ENCODE data around the gene RAB5A. TPM values are rescaled to one million over a fixed set of nuclear protein-coding genes. Genes with fewer than 3 reads are reported as not detected.

RAB5A gene
- total RNA-seq, 2 donors from 2014 or later: 74.2 to 74.9 TPM

DNA sequence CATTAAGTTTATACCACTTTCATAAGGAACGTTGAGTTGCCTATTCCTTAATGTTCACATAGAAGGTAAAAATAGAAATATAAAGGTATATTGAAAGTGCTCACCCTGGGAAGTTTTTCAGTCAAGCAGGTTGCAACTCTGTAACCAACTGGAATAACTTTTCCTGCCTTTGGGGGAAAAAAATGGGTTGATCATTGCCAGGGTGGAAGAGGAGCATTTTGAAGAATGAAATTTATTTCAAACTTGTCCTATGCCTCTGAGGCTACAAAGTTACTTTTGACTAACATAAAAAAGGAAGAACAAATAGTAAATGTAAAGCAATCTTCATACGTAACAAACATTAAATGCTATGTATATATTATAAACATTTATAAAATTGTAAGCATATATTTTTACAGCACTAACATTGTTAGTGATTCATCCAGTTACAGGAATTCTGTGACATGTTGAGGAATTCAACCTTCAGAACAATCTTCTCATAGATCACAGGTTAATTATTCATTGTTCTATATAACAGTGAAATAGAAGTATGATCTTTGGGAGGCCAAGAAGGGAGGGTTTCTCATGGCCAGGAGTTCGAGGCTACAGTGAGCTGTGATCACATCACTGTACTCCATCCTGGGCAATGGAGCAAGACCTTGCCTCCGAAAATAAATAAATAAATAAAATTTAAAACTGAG, 26.4 kb upstream of the RAB5A start:
- Mint-ChIP-seq H3K4me3 (no peak overlapping the region), H3K27me3 (ENCODE audit: insufficient read depth) (no peaks in the 10 kb centered on the region), H3K9me3 (no peaks in the 10 kb centered on the region), H3K4me1 (no peaks in the 10 kb centered on the region), H3K27ac (no peak overlapping the region), H3K36me3 (ENCODE audit: low read depth) (no peaks in the 10 kb centered on the region)
- WGBS, 2 experiments (ENCODE audit: insufficient coverage in 1 of 2, insufficient read length in 1 of 2): 87% methylated on average over 2 of the region's 4 CpGs; no CpG with 5 or more reads in 1 of the 2 experiments
- H3K4me1 ChIP-seq (ENCODE audit: control insufficient read depth, insufficient read depth, low read length): no peaks in the 10 kb centered on the region
- H3K9me3 ChIP-seq (ENCODE audit: control insufficient read depth, low read length): no peaks in the 10 kb centered on the region
- no peak for DNase-seq
- no peak overlapping the region for H3K4me3 ChIP-seq (ENCODE audit: low read length)
- H3K27me3 ChIP-seq (ENCODE audit: control insufficient read depth, insufficient read depth, low read length, poor library complexity, severe bottlenecking): no peaks in the 10 kb centered on the region
- TF ChIP-seq CTCF (conservative IDR thresholded peaks at IDR 0.05): no peak
- no peak overlapping the region for H3K27ac ChIP-seq (ENCODE audit: low read depth, low read length)
- H3K9ac ChIP-seq (ENCODE audit: extremely low read depth, low read length, poor library complexity, severe bottlenecking): no peak overlapping the region
- no peaks in the 10 kb centered on the region for H3K36me3 ChIP-seq (ENCODE audit: control insufficient read depth, insufficient read depth, low read length)

DNA sequence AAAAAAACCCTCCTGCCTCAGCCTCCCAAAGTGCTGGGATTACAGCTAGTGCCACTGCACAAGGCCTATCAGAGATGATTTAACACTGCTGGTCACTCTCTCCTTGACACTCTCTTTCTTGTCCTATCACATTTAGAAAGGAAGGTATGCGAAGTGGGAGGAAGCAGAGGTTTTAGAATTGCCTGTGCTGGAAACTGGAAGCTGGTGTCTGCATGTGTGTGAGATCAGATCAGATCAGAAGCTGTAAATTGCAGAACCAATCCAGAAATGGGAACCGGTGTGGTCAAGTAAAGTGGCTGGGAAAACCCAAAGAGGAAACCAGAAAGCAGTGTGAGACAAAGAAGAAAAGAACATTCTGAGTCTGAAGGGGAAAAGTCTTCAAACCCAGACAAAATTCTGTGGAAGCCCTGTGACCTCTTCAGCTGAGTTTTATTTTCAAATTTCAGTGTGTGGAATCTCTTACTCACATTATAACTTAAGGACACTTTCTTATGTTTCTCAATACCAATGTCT, 15.7 kb upstream of the RAB5A start:
- Mint-ChIP-seq H3K4me3 (no peak overlapping the region), H3K4me1 (peaks cover 8% of the 10 kb centered on the region), H3K27me3 (ENCODE audit: insufficient read depth) (peaks cover 2% of the 10 kb centered on the region), H3K9me3 (no peaks in the 10 kb centered on the region), H3K27ac (no peak overlapping the region), H3K36me3 (ENCODE audit: low read depth) (no peaks in the 10 kb centered on the region)
- Histone ChIP-seq H3K9me3 (ENCODE audit: control insufficient read depth, low read length) (no peaks in the 10 kb centered on the region), H3K36me3 (ENCODE audit: control insufficient read depth, insufficient read depth, low read length) (no peaks in the 10 kb centered on the region), H3K4me1 (ENCODE audit: control insufficient read depth, insufficient read depth, low read length) (no peaks in the 10 kb centered on the region), H3K27me3 (ENCODE audit: control insufficient read depth, insufficient read depth, low read length, poor library complexity, severe bottlenecking) (no peaks in the 10 kb centered on the region), H3K4me3 (ENCODE audit: low read length) (no peak overlapping the region), H3K27ac (ENCODE audit: low read depth, low read length) (no peak overlapping the region), H3K9ac (ENCODE audit: extremely low read depth, low read length, poor library complexity, severe bottlenecking) (no peak overlapping the region)
- TF ChIP-seq CTCF (conservative IDR thresholded peaks at IDR 0.05): no peak
- no peak for DNase-seq
- 91 to 96% methylated on average over 2 of the region's 2 CpGs for whole genome bisulfite sequencing, 2 experiments (ENCODE audit: insufficient coverage in 1 of 2, insufficient read length in 1 of 2)

- WGBS, 2 experiments (ENCODE audit: insufficient coverage in 1 of 2, insufficient read length in 1 of 2): 89 to 90% methylated on average over 1 of the region's 1 CpG
- no peak overlapping the region for H3K27ac ChIP-seq (ENCODE audit: low read depth, low read length)
- Mint-ChIP-seq H3K4me3 (no peak overlapping the region), H3K36me3 (ENCODE audit: low read depth) (no peaks in the 10 kb centered on the region), H3K27me3 (ENCODE audit: insufficient read depth) (peaks cover 2% of the 10 kb centered on the region), H3K27ac (no peak overlapping the region), H3K9me3 (no peaks in the 10 kb centered on the region), H3K4me1 (peaks cover 8% of the 10 kb centered on the region)
- no peak for TF ChIP-seq CTCF (conservative IDR thresholded peaks at IDR 0.05)
- H3K4me3 ChIP-seq (ENCODE audit: low read length): no peak overlapping the region
- no peaks in the 10 kb centered on the region for H3K27me3 ChIP-seq (ENCODE audit: control insufficient read depth, insufficient read depth, low read length, poor library complexity, severe bottlenecking)
- H3K9ac ChIP-seq (ENCODE audit: extremely low read depth, low read length, poor library complexity, severe bottlenecking): no peak overlapping the region
- no peaks in the 10 kb centered on the region for H3K4me1 ChIP-seq (ENCODE audit: control insufficient read depth, insufficient read depth, low read length)
- no peak for DNase-seq
- no peaks in the 10 kb centered on the region for H3K36me3 ChIP-seq (ENCODE audit: control insufficient read depth, insufficient read depth, low read length)
- H3K9me3 ChIP-seq (ENCODE audit: control insufficient read depth, low read length): no peaks in the 10 kb centered on the region
These were observed 15.1 kb upstream of the RAB5A start for GRCh38 chr3:19931767-19932188.
